ENCODE measurements around the gene BAHCC1.

DNA sequence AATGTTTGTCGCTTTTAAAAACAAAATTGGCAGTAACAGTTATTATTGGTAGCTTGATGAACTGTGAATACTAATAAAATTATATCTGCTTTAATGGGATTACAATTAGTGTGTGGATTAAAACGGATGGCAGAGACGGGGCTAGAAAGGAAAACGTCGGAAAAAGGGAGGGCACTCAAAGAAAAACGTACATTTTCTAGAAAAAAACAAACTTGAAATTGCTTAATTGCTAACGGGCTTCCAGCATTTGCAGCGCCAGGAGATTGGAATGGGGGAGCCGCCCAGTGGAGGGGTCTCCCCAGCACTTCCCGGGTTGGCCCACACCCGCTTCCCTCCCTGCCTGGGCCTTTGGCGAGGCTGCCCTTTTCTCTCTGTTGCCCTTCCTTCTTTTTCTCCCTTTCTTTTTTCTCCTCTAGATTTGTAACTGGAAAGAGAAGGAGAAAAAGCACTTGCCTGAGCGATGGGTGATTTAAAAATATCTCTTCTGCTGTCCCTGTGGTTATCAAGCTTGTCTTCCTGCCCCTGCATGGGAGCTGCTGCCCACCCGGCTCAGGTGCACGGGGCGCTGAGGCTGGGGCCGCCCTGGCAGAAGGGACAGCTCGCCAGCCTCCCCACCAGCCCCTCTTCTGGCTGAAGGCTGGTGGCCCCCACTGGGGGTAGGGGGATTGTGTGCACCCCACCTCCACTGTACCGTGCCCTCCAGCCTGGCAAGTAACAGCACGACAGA, 5.9 kb downstream of the BAHCC1 start:
- TF ChIP-seq EZH2 (IDR thresholded peaks at IDR 0.05) (no peak), CTCF (IDR thresholded peaks at IDR 0.05) (no peak)

Data from neural progenitor cell (in vitro differentiated cells).